ENCODE data around the gene PARD3.

The PARD3 gene

DNA sequence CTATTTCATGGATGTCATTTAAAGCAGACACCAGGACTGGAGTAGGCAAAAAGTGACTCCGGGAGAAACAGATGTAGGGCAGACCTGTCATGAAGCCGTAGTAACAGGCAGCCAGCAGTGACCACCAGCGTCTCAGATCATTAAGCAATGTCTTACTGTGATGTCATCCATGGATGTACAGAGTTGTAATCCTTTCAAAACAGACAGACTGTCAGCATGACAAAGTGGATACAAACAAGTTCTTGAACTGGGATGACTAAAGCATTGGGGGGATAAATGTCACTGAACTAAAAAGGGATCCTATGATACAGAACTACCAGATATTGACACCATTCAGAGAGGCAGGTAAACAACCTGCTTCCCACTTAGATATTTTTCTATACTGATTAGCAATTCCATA, 675.5 kb downstream of the PARD3 start:
- DNase-seq = no peak

DNA sequence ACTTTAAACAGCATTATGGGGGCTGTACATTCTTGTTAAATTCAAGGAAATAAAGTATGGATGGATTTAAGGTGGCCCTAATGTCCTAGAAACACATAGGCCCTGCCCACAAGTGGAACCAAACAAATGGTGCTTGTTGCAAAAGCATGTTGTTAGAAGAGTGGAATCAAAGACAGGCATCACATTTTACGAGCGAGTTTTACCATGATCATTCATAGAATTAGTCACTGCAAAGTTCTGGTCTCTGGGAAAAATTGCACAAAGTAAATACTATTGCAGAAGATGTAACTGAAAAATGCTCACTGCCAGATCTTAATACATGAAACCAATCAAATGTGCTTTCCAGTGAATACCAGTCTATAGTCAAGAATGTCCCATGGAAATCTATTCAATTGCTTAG, 677.1 kb downstream of the PARD3 start:
- DNase-seq = no peak

DNA sequence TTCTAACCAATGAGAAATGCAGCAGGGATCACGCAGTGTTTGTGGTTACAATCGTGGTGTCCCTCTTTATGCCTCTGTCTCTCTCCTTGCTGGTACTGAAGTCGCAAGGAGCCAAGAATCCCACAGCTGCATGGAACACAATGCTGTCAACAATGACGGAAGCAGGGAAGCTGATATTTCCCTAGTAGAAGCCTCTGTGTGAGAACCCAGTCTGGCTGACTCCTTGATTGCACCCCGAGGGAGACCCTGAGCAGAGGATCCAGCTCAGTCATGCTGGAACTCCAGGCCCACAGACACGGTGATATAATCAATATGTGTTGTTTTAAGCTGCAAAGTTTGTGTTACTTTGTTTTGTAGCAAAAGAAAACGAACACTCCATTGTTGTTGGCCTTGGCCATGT, 677.9 kb downstream of the PARD3 start:
- DNase-seq = no peak

DNA sequence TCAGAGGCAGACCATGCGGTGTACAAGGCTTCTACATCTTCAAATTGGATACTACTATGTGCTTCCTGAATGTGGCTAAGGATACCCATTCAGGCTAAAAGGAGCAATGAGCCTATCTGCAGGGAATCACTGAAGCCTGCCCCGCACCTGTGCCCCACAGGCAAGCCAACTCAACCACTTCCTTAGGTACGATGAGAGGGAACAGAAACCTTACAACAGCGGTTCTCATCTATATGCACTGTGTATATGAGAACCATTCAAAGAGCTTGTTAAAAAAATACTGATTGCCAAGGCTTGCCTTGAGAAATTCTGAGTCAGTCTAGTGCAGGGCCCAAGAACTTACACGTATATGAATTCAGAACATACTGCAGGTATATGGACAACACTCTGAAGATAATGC, 679.6 kb downstream of the PARD3 start:
- no peak for DNase-seq

DNA sequence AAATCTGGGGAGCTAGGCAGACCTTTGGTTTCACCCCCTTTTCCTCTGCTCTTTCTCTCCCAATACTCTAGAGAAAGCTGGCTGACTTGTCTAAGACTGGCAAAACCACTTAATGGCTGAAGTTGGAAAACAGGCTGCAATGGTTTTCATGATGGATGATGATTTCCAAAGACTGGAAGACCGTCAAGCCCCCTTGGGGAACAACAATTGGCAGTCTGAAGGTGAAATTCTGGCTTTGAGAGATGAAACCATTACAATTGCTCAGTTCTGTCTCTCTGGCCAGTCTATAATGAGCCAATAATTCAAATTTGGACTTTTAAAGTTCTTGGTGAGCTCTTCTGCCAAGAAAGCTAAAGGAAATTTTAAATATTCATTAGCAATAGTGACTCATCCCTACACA, 680.5 kb downstream of the PARD3 start:
- no peak for DNase-seq

- no peak for DNase-seq
Observed at GRCh38 chr10:34133406-34133805, 681.7 kb downstream of the PARD3 start.

DNA sequence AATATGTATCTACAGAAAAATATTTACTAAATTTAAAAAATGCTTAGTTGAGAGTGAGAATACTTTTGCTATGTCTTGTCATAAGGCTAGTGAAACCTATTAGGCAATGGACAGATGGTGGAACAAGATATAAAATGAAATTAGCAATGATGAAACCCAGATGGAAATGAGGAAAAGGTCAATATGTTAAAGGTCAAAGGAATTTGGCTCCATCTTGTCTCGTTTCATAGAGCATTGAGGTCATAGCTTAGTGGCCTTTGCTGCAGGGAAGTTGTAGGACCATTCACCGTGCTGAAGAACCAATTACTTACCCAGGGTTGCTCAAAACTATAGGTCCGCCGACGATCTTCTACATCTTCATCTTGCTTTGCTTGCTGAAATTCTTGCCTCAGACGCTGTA, 683.9 kb downstream of the PARD3 start:
- no peak for DNase-seq

- DNase-seq = no peak
Observed at GRCh38 chr10:34127676-34128075, 687.4 kb downstream of the PARD3 start.

GRCh38 chr10:34126371-34127151, 688.5 kb downstream of the PARD3 start:
- DNase-seq = no peak

DNA sequence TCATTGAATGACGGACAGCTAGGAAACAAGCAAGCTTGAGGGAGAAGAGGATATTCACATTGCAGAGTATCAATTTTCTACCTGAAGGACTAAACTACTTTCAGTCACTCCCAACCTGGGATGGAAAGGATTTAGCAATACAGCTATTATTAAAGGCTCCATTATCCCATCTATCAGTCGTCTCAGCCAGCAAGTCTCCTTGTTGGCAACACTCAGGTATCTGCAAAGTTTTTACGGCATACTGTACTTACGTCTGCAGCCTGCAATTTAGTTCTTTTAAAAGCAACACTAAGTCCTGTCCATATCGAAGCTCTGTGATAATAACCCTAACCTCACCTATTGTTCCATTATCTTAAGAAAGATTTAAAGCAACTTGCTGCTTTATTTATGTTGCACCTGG, 689.4 kb downstream of the PARD3 start:
- no peak for DNase-seq

DNA sequence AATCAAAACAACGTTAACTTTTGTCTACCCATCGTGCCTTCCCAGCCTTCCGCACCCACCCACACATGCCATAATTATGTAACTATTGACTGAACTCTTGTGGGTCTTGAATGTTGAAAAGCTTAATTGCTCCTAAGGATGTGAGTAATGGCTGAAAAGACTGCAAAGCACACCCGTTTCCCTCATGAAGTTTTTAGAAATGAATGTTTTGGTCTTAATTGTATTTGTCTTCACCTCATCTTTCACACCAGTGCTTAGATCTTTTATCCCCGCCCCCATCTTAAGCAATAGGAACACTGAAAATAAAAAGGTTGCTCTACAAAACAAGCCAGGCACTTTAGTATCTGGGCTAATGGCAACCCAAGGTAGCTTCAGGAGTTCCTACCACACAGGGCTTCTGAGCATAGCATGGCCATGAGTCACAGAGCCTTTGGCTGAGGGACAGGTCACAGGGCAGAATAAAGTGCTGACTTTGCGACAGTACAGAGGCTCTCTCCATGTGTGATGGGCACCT, 690.5 kb downstream of the PARD3 start:
- DNase-seq = no peak

DNA sequence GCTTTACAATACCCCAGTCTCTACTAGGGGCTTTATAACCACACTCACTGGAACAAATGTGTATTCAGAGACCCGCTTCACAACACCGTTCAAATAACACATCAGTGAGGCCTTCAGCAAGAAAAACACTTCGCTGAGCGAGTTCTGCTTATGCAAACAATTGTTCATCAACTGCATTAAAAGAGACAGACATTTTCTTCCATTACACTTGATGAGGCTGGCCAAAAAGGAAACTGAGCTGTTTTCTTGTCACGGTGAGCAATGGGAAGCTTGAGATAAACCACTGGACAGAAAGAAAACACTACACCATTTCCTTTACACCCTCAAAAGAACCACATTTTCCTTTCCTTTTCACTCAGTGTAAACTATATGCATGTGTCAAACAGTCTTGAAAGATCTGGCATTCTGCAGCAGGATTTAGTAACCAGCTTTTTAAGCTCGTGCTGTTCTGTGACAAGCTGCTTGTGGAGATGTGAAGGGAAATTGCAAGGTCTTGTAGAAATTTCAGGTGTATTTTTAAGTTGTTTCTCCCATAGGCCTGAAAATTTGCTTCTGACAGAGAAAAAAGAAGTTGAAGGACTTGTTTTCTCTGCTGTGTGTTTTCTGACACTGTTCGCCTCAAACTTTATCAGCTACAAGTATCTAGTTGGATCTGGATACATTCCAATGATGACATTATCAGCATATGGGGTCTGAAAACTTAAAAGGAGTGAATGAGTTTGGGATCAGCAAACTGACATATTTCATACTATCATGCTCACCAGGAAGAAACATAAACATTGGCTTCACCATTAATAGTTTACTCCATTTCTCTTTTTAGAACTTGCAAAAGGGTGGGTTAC, 693.1 kb downstream of the PARD3 start:
- DNase-seq = peak in 1 of 5 donors; percentile 76

DNA sequence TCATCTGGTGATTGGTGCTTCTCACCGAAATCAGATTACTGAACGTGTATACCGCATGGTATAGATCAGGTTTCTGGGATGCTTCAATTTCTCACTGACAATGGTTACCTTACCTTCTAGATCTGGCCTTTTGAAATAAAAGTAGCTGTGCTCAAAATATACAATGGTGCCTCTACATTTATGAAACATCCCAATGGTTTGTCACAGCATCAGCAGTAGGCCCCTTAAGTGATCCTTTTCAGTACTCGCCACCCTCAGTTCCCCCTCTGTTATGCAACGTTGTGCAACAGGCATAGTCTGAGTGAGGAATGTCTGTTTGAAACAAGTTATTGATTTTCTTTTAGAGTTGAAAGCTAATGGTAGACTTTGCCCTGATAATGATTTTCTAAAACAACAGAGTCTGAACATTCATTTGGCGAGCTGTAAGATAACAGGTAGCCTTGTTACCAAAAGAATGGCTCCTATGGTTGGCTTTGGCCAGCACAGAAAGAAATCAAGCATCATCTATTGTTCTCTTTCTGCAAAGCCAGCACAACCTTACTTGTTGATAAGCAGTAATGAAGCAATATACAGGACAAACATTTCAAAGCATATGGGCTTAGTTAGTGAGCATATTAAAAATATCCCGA, 693.9 kb downstream of the PARD3 start:
- DNase-seq = no peak

DNA sequence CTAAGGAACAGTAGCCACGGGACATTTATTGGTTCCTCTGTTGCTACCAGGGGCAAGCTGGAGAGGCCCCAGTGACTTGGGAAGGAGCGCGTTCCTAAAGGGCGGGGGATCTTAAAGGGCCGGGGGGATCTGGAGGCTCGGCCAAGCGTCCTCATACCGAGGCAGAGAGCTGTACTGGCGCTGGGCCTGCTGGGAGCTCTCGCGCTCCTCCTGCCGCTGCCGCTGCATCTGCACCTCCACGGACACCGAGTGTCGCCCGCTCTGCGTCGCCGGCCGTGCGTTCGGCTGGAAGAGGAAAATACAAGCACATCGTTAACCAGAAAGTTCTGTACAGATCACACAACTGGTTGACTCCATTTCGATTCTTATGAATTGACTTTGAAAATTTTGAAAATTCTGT, 695.6 kb downstream of the PARD3 start:
- no peak for DNase-seq

DNA sequence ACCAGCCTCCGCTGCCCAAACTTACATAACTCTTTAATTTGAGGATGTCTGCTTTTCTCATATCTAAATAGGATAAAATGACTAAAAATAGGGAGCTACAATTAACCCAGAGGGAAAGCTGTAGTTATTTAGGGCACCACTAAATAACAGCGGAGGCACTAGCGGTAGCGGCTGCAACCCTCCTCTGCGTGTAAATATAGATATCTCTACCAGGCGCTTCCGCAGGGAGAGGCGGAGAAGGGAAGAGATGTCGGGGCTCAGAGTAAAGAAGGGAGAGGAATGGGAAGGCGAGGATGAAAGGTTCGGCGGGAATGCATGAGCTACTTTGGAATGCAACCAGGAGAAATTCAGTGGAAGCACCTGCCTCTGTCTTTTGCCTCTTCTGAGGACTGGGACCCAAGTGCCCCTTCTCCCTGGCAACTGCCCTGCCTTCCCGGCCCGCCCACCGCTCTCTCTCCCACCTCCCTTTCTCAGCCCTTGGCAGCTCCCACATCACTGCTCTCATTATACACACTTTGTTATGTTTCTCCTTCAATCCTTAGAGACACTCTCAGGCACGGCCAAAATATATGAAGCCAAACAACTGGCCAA, 698.3 kb downstream of the PARD3 start:
- DNase-seq = no peak

DNA sequence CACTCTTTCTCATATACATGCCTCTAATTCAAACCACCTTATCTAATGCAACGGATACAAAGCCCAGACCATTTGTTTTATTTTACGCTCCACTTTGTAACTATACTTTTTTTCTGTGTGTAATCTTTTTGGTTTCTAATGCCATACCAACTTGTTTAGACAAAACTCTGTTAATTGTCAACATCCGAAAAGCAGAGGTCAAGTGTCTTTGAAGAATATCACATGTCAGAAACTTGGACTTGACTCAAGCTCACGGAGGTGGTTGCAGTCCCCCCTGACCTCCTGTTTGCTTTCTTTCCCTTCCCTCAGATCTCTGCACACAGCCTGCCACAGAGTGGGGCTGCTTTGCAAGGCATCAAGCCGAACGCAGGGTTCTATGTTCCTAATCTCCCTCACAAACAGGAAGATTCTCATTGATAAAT, 698.9 kb downstream of the PARD3 start:
- no peak for DNase-seq

DNA sequence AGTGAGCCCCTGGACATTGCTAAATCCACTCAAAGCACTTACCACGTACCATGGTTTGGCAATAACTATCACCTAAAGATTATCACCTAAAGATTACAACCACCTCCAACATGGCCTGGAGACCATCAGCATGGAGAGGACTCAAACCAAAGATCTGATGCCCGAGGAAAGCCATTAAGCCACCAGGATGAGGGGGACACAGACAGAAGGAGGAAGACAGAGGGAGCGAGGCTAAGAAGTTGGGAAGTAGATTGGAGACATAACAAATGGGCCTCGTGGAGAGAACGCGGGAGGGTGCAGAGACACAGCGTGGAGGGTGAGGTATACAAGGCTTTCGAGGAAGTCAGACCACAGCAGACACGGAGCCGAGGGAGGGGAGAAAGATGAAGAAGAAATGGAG, 700.2 kb downstream of the PARD3 start:
- no peak for DNase-seq

DNA sequence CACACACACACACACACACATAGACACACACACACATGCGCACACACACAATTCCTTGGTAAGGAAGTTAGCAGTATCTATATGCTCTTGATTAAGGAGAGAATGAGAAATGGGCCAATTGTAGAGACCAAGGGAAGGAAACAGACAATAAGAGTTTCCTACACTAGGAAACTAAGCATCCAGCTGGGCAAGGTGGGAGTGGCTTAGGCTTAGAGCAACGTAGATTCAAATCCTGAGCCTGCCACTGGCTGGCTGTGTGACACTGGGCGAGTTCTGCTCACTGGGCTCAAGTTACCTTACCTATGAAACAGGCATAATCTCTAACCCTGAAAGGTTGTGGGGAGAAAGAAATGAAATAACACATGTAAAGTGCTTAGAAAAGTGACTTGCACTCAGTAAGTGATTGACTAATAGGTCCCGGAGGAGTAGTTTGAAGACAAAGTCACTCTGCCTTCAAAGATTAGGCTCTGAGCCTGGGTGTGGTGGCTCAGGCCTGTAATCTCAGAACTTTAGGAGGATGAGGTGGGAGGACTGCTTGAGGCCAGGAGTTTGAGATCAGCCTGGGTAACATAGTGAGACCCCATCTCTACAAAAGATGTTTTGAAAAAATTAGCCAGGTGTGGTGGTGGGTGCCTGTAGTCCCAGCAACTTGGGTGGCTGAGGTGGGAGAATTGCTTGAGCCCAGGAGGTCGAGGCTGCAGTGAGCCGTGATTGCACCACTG, 701.4 kb downstream of the PARD3 start:
- DNase-seq = no peak

GRCh38 chr10:34112171-34112782, 702.8 kb downstream of the PARD3 start:
- DNase-seq = no peak

- no peak for DNase-seq
Observed at GRCh38 chr10:34111179-34111578, 703.9 kb downstream of the PARD3 start.

- no peak for DNase-seq
Observed at GRCh38 chr10:34109952-34110702, 705.0 kb downstream of the PARD3 start.
